Fibroblast of lung (primary cell): ENCODE measurements around the gene SARM1. TPM values are rescaled to one million over a fixed set of nuclear protein-coding genes. Genes with fewer than 3 reads are reported as not detected.

Experiments
- DNase-seq, 2 donors: peaks; one replicate each; pipeline versions ENCODE4 v3.0.0 to v3.0.0-alpha.2; 2010; ENCODE audit warnings: low read depth in 2 of 2
- H2AFZ ChIP-seq: 2 replicates; pipeline ENCODE4 v1.5.1; 2012; ENCODE audit warnings: low read length, control low read depth, inconsistent platforms
- H3K27ac ChIP-seq: 2 replicates; pipeline ENCODE4 v1.5.1; 2011; ENCODE audit warnings: low read length, control low read depth; ENCODE audit not compliant: insufficient read depth
- H3K27me3 ChIP-seq: 2 replicates; pipeline ENCODE4 v1.5.1; 2011; ENCODE audit warnings: mild to moderate bottlenecking, low read length; ENCODE audit not compliant: control insufficient read depth, insufficient read depth
- H3K36me3 ChIP-seq: 2 replicates; pipeline ENCODE4 v1.5.1; 2011; ENCODE audit warnings: low read length; ENCODE audit not compliant: control insufficient read depth, insufficient read depth
- H3K4me1 ChIP-seq: 2 replicates; pipeline ENCODE4 v1.5.1; 2011; ENCODE audit warnings: low read length; ENCODE audit not compliant: control insufficient read depth, insufficient read depth; ENCODE audit errors: extremely low read depth
- H3K4me2 ChIP-seq: 2 replicates; pipeline ENCODE4 v1.5.1; 2011; ENCODE audit warnings: low read length, control low read depth; ENCODE audit not compliant: insufficient read depth; ENCODE audit errors: extremely low read depth
- H3K4me3 ChIP-seq, 4 experiments: fragments of 200-600 bp in 1 of 4; sonication (generic) in 1 of 4; replicated peaks in 1 of 4; 2 replicates each; pipeline ENCODE4 v1.5.1; 2011 to 2016; ENCODE audit warnings: low read length in 4 of 4, low read depth in 3 of 4, mild to moderate bottlenecking in 3 of 4, control low read depth in 2 of 4, inconsistent platforms in 1 of 4, mixed read lengths in 1 of 4; ENCODE audit not compliant: insufficient read depth in 1 of 4; ENCODE audit errors: control extremely low read depth in 1 of 4
- H3K79me2 ChIP-seq: 2 replicates; pipeline ENCODE4 v1.5.1; 2012; ENCODE audit warnings: mild to moderate bottlenecking, low read length, inconsistent platforms; ENCODE audit not compliant: control insufficient read depth, insufficient read depth
- H3K9ac ChIP-seq: 2 replicates; pipeline ENCODE4 v1.5.1; 2011; ENCODE audit warnings: mild to moderate bottlenecking, low read length, control low read depth; ENCODE audit not compliant: insufficient read depth
- H3K9me3 ChIP-seq: 2 replicates; pipeline ENCODE4 v1.5.1; 2012; ENCODE audit warnings: low read depth, low read length; ENCODE audit not compliant: control insufficient read depth, insufficient read depth
- H4K20me1 ChIP-seq: 2 replicates; pipeline ENCODE4 v1.5.1; 2011; ENCODE audit warnings: low read length; ENCODE audit not compliant: control insufficient read depth, insufficient read depth; ENCODE audit errors: extremely low read depth
- EZH2 ChIP-seq: IDR thresholded peaks from 2 replicates; pipeline ENCODE4 v1.5.1; 2012; ENCODE audit warnings: low read length, control low read depth, mild to moderate bottlenecking; ENCODE audit errors: missing control alignments
- polyA plus RNA-seq, 2 donors: library from polyadenylated mRNA; depleted of rRNA in 1 of 2; stranded (reverse) in 1 of 2; unstranded in 1 of 2; fragments of >200 nt; gene quantifications; 2 replicates each; pipeline ENCODE4 v1.2.1, GENCODE V29; 2011 to 2012; ENCODE audit warnings: missing spikeins in 1 of 2
- total RNA-seq: library from RNA; depleted of rRNA; stranded (reverse); fragments of >200 nt; gene quantifications from 2 replicates; pipeline ENCODE4 v1.2.1, GENCODE V29; 2014
- TF ChIP-seq, protein P1 (sequence below), 2 donors: IDR thresholded peaks in 1 of 2; conservative IDR thresholded peaks in 1 of 2; 1 replicate in 1 of 2; 2 replicates in 1 of 2; pipeline ENCODE4 v1.5.1; 2011 to 2012; ENCODE audit warnings: low read length in 2 of 2, control low read depth in 1 of 2, inconsistent platforms in 1 of 2, low read depth in 1 of 2, mild to moderate bottlenecking in 1 of 2

SARM1 gene
- total and polyA plus RNA-seq, 2 donors (not counting 1 experiment from before 2014, with no cell fraction given) = 3.1 to 10.8 TPM

DNA sequence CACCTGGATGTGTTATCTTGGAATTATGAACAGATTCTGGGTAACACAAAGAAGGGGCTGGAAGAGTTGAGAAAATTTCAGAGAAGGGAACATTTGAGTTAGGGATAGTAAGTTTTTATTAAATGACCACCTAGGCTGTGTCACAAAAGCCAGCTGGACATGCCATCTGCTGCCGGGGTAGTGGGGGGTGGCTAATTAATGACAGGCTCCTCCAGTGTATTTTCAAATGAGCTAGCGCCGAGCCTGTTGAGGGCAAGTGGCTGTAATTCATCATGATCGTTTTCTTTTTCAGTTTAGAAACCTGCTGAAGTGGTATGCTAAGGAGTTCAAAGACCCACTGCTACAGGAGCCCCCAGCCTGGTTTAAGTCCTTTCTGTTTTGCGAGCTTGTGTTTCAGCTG is 46.3 kb upstream of the SARM1 start:
- Histone ChIP-seq H3K4me1 (peaks cover 4% of the 10 kb centered on the region), H3K4me2 (no peak overlapping the region), H3K79me2 (peaks cover 3% of the 10 kb centered on the region), H3K36me3 (peaks cover 4% of the 10 kb centered on the region), H2AFZ (no peak overlapping the region), H3K9ac (no peak overlapping the region), H3K27me3 (no peaks in the 10 kb centered on the region), H3K4me3 (no peak overlapping the region), H3K27ac (no peak overlapping the region), H3K9me3 (no peaks in the 10 kb centered on the region), H4K20me1 (no peaks in the 10 kb centered on the region)
- TF ChIP-seq, protein P1, sequence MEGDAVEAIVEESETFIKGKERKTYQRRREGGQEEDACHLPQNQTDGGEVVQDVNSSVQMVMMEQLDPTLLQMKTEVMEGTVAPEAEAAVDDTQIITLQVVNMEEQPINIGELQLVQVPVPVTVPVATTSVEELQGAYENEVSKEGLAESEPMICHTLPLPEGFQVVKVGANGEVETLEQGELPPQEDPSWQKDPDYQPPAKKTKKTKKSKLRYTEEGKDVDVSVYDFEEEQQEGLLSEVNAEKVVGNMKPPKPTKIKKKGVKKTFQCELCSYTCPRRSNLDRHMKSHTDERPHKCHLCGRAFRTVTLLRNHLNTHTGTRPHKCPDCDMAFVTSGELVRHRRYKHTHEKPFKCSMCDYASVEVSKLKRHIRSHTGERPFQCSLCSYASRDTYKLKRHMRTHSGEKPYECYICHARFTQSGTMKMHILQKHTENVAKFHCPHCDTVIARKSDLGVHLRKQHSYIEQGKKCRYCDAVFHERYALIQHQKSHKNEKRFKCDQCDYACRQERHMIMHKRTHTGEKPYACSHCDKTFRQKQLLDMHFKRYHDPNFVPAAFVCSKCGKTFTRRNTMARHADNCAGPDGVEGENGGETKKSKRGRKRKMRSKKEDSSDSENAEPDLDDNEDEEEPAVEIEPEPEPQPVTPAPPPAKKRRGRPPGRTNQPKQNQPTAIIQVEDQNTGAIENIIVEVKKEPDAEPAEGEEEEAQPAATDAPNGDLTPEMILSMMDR (conservative IDR thresholded peaks at IDR 0.05 in 1 of 2, IDR thresholded peaks at IDR 0.05 in 1 of 2; ENCODE audit: low read depth in 1 of 2, low read length in 2 of 2) = no peak
- no peak for DNase-seq

DNA sequence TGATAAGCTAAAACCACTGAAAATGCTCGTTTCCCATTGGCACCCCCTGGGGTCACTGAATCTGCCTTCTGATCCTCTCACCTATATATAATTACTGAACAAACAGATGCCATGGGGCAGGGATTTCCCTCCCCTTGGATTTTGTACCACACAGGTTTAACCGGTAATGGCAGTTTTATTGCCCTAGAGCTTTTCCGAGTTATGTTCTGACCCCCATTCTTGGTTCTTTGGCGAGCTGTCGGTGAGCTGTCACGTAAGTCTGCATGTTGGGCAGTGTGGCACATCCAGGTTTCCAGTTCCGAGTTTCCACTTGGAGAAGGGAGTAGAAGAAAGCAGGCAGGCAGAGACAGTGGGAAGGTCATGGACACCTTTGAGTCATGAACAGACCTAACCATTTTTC is 45.4 kb upstream of the SARM1 start:
- no peak overlapping the region for H3K4me2 ChIP-seq
- TF ChIP-seq EZH2 = no peak
- TF ChIP-seq, protein P1 (conservative IDR thresholded peaks at IDR 0.05 in 1 of 2, IDR thresholded peaks at IDR 0.05 in 1 of 2; ENCODE audit: low read depth in 1 of 2, low read length in 2 of 2) = no peak
- H2AFZ ChIP-seq = no peak overlapping the region
- peaks cover 3% of the 10 kb centered on the region for H3K4me1 ChIP-seq
- peaks cover 3% of the 10 kb centered on the region for H3K79me2 ChIP-seq
- no peaks in the 10 kb centered on the region for H4K20me1 ChIP-seq
- H3K27me3 ChIP-seq = no peaks in the 10 kb centered on the region
- no peak overlapping the region for H3K4me3 ChIP-seq
- no peak for DNase-seq
- no peak overlapping the region for H3K27ac ChIP-seq
- H3K36me3 ChIP-seq = peaks cover 7% of the 10 kb centered on the region
- H3K9me3 ChIP-seq = no peaks in the 10 kb centered on the region
- H3K9ac ChIP-seq = no peak overlapping the region

DNA sequence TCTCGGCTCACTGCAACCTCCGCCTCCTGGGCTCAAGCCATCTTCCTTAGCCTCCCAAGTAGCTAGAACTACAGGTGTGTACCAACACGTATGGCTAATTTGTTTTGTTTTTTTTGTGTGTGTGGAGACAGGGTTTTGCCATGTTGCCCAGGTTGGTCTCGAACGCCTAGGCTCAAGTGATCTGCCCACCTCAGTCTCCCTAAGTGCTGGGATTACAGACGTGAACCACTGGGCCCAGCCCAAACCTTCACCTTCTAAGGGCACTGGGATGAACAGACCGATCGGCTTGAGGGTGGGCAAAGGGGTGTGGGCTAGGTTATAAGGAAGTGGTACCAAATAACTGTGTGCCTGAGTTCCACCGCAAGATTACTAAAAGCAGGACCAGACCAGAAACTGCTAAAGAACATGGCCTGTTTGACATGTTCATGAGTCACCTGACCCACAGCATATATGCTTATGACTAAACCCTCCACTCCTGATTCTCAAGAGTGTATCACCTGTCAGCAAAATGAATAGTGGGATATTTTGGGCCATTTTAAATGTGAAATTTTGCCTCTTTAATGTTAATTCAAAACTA is 44.4 kb upstream of the SARM1 start:
- H3K9me3 ChIP-seq = no peaks in the 10 kb centered on the region
- H3K79me2 ChIP-seq = peaks cover 3% of the 10 kb centered on the region
- H3K27ac ChIP-seq = no peak overlapping the region
- no peak overlapping the region for H3K4me3 ChIP-seq
- no peak overlapping the region for H3K4me2 ChIP-seq
- no peak overlapping the region for H2AFZ ChIP-seq
- H3K4me1 ChIP-seq = peaks cover 3% of the 10 kb centered on the region
- TF ChIP-seq, protein P1 (conservative IDR thresholded peaks at IDR 0.05 in 1 of 2, IDR thresholded peaks at IDR 0.05 in 1 of 2; ENCODE audit: low read depth in 1 of 2, low read length in 2 of 2) = no peak
- no peak for TF ChIP-seq EZH2
- no peak overlapping the region for H3K9ac ChIP-seq
- H3K36me3 ChIP-seq = peaks cover 10% of the 10 kb centered on the region
- no peaks in the 10 kb centered on the region for H4K20me1 ChIP-seq
- H3K27me3 ChIP-seq = no peaks in the 10 kb centered on the region
- no peak for DNase-seq
